Fibroblast of mammary gland (primary cell): ENCODE measurements around the gene WDR72.

Experiments
- DNase-seq: peaks from one replicate; pipeline ENCODE4 v3.0.0-alpha.2; 2010; ENCODE audit warnings: low read depth
- H3K4me3 ChIP-seq: 2 replicates; pipeline ENCODE4 v1.5.1; 2011; ENCODE audit warnings: low read depth, mild to moderate bottlenecking, low read length, moderate library complexity; ENCODE audit not compliant: control insufficient read depth
- CTCF ChIP-seq: conservative IDR thresholded peaks from 2 replicates; pipeline ENCODE4 v1.5.1; 2011; ENCODE audit warnings: low read depth, low read length, inconsistent platforms; ENCODE audit not compliant: control insufficient read depth, insufficient read depth

Gene WDR72

GRCh38 chr15:53535886-53536285, 223.6 kb downstream of the WDR72 start:
- no peak for TF ChIP-seq CTCF
- DNase-seq: no peak
- no peak overlapping the region for H3K4me3 ChIP-seq

- TF ChIP-seq CTCF: no peak
- DNase-seq: no peak
- no peak overlapping the region for H3K4me3 ChIP-seq
These were observed 225.2 kb downstream of the WDR72 start for GRCh38 chr15:53534105-53534839.

- no peak overlapping the region for H3K4me3 ChIP-seq
- no peak for TF ChIP-seq CTCF
- no peak for DNase-seq
These were observed 228.7 kb downstream of the WDR72 start for GRCh38 chr15:53530761-53531160.

GRCh38 chr15:53527996-53528395, 231.5 kb downstream of the WDR72 start:
- no peak overlapping the region for H3K4me3 ChIP-seq
- no peak for TF ChIP-seq CTCF
- DNase-seq: no peak

GRCh38 chr15:53525894-53526293, 233.6 kb downstream of the WDR72 start:
- no peak for TF ChIP-seq CTCF
- DNase-seq: no peak
- H3K4me3 ChIP-seq: no peak overlapping the region

- TF ChIP-seq CTCF: no peak
- no peak overlapping the region for H3K4me3 ChIP-seq
- DNase-seq: no peak
These were observed 236.5 kb downstream of the WDR72 start for GRCh38 chr15:53522991-53523390.

GRCh38 chr15:53520996-53521395, 238.5 kb downstream of the WDR72 start:
- H3K4me3 ChIP-seq: no peak overlapping the region
- no peak for TF ChIP-seq CTCF
- no peak for DNase-seq
